Gastroesophageal sphincter (tissue), 3 donors: ENCODE data around the gene JPT2.

Experiments used
- CTCF ChIP-seq, 4 experiments: fragments of 200-600 bp in 2 of 4; fragments of 450-650 bp in 2 of 4; sonication (generic) in 1 of 4; IDR thresholded peaks; one replicate each; pipeline ENCODE4 v1.5.1; 2017 to 2019; ENCODE audit warnings: antibody characterized with exemption in 4 of 4, mild to moderate bottlenecking in 2 of 4, moderate library complexity in 2 of 4
- EP300 ChIP-seq: sonication (generic); formaldehyde crosslinking; IDR thresholded peaks from one replicate; pipeline ENCODE4 v1.6.1; 2017; ENCODE audit warnings: antibody characterized with exemption, mild to moderate bottlenecking
- POLR2A ChIP-seq, 2 donors: fragments of 450-650 bp; IDR thresholded peaks; one replicate each; pipeline ENCODE4 v1.6.1; 2017; ENCODE audit warnings: antibody characterized with exemption in 2 of 2, mild to moderate bottlenecking in 2 of 2, moderate library complexity in 1 of 2
- POLR2AphosphoS5 ChIP-seq: sonication (generic); formaldehyde crosslinking; IDR thresholded peaks from one replicate; pipeline ENCODE4 v1.6.1; 2017; ENCODE audit warnings: antibody characterized with exemption

GRCh38 chr16:1727651-1728624 is 49.9 kb downstream of the JPT2 start:
- TF ChIP-seq POLR2A (IDR thresholded peaks at IDR 0.05) (no peak), CTCF (IDR thresholded peaks at IDR 0.05) (no peak), POLR2AphosphoS5 (no peak), EP300 (no peak)
